HG03139 (cell line): ENCODE data around the gene CCDC85A.
A peak's percentile ranks its signal among the peaks of the same experiment; 100 is the strongest.
"Not testable (repeated sequence)": the region's sequence is repeated elsewhere in the genome, so short reads cannot be mapped to it uniquely, and the experiment has no call there.

Experiments
- ATAC-seq: cut with Tn5 transposase; IDR thresholded peaks from one replicate; pipeline ENCODE4 v1.9.1; 2021; ENCODE audit not compliant: unreplicated experiment

Gene CCDC85A

DNA sequence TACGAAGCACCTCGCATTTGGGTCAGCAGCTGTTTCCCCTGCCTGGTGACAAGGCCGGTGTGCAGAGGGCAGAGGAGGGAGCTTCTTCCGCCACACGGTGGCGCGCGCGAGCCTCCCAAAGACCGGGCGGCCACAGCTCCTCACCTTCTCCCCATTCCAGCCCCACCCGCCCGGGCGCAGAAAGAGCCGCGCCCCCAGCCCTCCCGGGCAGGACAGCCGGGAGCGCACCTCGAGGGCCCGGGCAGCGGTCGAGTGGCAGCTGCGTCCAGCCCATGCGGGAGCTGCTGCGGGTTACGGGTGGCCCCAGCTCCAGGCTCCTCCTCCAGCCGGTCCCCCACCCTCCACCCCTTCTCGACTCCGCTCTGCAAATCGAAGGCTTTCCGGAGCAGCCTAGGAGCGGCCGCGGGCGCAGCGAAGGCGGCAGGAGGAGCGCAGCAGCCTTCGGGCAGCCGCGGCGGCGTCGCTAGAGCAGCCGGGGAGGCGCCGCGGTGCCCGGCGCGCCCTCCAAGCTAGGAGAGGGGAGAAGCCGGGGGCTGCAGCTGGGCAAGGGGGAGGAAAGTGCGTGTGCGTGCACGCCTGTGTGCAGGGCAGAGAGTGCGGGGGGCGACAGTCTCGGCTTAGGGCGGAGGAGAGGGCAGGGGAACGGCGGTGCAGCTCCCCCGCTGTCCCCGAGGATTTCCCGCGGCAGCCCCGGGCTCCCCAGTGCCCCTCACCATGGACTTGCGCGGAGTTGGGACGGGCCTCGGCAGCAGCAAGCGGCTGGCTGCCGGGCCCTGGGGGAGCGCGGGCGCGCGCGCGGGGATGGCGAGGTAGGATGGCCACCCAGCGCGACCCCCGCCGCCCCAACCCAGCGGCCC, at the start of gene CCDC85A:
CCDC85A (plus strand) TSS at position 348 of the 857 bp plus-strand sequence. CDS start 635 bp downstream, outside the sequence.
- ATAC-seq, result peak; percentile 89

DNA sequence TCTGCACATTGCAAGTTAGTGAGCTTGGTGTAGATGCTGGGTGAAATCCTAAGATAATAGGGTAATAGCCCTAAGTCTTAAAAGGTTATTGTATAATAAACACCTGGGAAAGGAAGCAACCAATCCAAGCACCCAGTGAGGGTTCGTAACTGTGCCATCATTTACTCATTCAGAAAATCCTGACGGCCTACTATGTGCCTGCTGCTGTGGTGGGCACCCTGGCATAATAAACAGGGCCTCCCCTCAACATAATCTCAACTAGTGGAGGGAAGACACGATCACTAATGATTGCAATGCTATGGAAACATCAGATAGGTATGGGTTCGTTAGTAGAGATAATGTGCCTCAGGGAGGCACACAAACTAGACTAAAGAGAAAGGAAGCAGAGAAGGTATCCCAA, 48.9 kb upstream of the CCDC85A start:
- no peak for ATAC-seq

GRCh38 chr2:56142497-56143061, 41.2 kb upstream of the CCDC85A start:
- not testable (repeated sequence) for ATAC-seq

- ATAC-seq, result no peak
These were observed 35.9 kb upstream of the CCDC85A start for GRCh38 chr2:56147907-56148306.

- no peak for ATAC-seq
These were observed 35.0 kb upstream of the CCDC85A start for GRCh38 chr2:56148825-56149224.

- no peak for ATAC-seq
These were observed 31.9 kb upstream of the CCDC85A start for GRCh38 chr2:56151841-56152240.

- no peak for ATAC-seq
These were observed 28.6 kb upstream of the CCDC85A start for GRCh38 chr2:56155188-56155587.

GRCh38 chr2:56159875-56160274, 23.9 kb upstream of the CCDC85A start:
- ATAC-seq, result not testable (repeated sequence)

- ATAC-seq, result no peak
These were observed 15.9 kb upstream of the CCDC85A start for GRCh38 chr2:56167616-56168562.

DNA sequence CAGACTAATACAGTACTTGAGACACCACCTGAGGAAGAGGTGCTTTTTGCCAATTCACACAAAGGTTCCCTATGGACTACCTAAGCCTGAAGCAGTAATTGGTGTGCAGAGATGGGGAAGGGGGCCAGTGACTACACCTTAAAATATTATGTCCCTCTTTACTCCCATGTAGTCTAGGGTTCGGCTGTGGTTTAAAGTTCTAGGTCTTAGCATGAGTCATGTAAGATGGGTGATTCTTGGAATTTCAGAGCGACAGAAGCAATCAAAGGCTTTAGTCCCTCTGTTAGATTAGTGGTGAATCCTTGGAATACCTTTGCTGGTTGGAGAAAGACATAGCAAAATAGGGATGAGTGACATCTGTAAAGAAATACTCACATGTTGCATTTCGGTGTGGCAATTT, 14.3 kb upstream of the CCDC85A start:
- no peak for ATAC-seq

DNA sequence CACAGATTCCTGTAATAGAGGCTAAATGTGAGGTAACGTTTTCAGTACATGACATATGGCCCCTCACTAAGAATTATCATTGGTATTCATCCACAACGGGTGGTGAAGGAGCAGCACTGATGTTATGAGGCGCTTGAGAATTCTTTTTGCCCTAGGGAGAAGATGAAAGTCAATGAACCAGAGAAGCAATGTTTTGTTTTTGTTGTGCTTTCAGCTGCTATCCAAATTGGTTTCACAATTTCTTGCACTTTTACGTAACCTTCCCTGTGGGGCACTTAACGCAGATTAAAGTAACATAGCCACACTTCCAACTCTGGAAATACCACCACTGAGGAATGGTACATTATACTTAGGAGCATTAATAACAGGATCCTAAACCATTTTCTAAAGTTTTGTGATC, 13.3 kb upstream of the CCDC85A start:
- no peak for ATAC-seq

- ATAC-seq, result no peak
These were observed 12.8 kb upstream of the CCDC85A start for GRCh38 chr2:56170988-56171387.

DNA sequence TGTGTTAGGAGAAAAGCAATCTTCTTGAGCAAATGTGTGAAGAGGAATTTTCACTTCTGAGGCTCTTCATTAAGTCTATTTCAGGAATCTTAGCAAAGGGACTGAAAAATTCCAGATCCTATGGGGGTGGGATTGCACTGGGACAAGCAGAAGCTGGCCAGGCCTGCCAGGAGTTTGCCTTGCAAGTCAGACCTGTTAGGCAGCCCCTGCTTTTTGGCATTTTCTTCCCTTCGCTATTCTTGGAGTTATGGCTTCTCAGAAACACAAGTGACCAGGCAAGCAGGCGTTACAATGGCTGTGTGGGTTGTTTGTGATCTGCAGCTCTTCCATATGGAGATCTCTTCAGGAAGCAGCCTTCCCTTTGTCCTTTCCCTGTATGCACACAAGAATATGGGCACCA, 8.0 kb upstream of the CCDC85A start:
- ATAC-seq, result no peak

DNA sequence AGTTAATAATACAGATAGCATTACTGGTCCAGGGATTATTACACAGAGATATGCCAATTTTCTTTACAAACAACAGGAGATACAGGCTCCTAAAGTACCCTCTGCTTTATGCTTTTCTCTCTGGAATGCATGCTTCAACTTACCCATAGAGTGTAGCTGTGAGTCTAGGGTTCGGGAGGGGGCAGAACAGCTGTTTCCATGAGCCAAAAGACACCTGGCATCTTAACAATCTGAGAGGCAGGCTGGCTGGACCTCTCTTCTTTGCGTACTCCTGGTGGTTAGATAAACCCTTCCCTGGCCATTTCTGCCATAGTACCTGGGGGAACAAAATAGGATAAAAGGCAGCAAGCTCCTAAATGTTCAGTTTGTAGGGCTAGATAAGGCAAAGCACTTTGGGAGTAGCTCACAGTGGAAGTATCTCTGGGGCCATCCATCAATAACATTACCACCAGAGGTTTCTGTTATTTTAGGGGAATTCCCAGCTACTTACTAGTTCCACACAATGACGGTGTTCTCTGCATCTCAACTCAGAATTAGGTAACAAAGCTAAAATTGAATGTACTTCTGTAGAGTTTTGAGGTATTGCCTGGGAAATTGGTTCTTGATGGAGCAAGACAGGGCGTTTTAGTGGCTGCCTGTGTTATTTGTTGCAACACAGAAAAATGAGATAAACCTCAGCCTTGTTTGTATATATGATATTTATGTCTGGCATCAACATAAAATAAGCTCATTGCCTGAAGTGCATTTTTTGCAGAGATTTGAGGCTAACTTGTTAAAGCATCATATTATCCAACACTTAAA, 6.2 kb upstream of the CCDC85A start:
- ATAC-seq, result no peak

GRCh38 chr2:56179931-56180330, 3.9 kb upstream of the CCDC85A start:
- ATAC-seq, result no peak

GRCh38 chr2:56182420-56182819, 1.4 kb upstream of the CCDC85A start:
- no peak for ATAC-seq

- peak; percentile 8 for ATAC-seq
These were observed 766 bp downstream of the CCDC85A start for GRCh38 chr2:56184500-56185011.

DNA sequence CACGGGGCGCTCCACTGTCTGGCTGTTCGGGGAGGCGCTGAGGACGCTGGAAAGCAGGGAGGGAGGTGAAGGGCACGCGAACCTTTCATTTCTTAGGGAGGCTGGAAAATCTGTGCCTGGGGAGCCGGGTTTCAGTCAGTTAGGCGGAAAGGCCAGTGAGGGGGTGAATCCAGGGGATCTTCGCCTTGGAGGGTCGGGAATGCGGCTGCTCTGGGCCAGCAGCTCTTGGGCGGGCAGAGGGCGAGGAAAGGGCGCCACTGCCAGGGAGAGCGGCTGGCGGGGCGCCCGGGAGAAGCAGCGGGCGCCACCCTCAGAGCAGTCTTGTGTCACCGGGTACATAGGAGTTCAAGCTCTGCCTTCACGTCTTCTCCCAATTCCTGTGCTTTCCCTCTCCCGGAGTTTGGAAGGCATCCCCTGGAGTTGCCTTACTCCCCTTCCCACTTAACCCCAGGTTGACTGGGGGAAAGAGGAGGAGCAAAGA, 1.4 kb downstream of the CCDC85A start:
- ATAC-seq, result no peak

- ATAC-seq, result no peak
These were observed 1.8 kb downstream of the CCDC85A start for GRCh38 chr2:56185582-56186046.

DNA sequence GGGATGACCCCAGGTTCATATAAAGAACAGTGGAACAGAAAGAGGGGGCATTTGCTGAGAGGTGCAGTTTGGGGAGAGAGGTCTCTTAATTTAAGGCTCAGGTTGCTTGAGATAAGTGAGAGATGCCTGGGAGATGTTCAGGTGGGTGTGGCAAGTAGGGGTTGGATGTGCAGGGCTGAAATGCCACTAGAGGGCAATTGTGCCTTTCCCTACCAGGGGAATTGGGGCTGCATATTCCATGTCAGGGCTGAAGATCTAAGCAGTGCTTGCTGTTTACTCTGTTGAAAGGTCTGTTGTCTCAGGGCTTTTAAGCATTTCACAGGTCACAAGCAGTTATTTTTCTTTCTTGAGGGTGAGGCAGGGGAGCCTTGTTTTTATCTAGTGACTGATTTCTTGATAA, 7.8 kb downstream of the CCDC85A start:
- no peak for ATAC-seq
